NCI-H526 (cell line): ENCODE data around the gene RAB11FIP4.
"Not testable (repeated sequence)": the region's sequence is repeated elsewhere in the genome, so short reads cannot be mapped to it uniquely, and the experiment has no call there.

Source experiments
- DNase-seq, 2 experiments: peaks; one replicate each; lab custom pipeline; 2025; lab: John Stamatoyannopoulos, UW

RAB11FIP4 gene

DNA sequence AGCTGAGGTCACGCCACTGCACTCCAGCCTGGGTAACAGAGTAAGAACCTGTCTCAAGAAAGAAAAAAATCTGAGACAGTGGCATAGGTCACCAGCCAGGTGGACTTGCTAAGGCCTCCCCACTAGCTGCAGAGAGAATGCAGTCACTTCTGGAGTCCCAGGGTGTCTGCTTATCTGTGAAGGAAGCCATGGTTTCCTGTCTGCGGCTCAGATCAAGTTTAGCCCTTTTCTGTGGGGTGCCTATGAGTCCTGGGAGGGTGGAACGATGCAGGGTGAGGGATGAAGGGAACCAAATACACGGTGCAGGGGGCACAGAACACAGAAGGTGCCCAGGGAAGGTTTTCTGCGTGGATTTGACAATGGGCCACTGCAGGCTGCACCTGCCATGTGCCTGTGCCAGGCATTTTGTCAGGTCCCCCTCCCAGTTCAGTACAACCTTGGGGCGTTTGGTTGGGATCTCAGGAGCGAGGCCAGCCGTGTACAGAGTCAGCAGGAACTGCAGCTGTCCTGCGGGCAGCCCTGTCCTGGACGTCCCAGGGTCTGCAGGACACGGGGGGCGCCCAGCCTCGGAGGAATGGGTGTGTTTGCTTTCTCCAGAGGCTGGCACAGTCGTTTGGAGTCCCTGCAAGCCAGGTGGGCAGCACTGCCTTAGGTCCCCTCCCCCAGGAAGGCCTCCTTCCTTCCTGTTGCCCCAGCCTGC lies 41.8 kb downstream of the RAB11FIP4 start:
- no peak for DNase-seq

GRCh38 chr17:31433811-31434726 lies 42.6 kb downstream of the RAB11FIP4 start:
- DNase-seq: no peak

- no peak for DNase-seq
Measured at GRCh38 chr17:31434727-31435050, 43.2 kb downstream of the RAB11FIP4 start.

DNA sequence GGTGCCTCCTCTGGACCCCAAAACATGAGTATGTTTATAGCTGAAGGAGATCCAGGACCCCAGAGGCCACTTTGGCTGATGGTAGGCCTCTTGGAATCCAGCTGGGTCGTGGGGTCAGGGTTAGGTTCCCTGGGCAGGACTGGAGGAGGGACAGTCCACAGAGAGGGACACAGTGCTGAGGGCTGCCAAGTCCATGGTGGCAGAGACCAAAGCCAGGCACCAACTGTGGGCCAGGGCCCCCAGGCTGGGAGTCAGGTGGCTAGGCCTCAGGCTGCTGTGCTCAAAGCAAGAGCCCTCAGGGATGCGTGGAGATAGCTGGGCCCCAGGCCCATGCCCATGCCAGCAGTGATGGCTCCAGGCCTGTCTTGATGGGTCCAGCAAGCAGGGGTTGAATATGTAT lies 44.1 kb downstream of the RAB11FIP4 start:
- no peak for DNase-seq

GRCh38 chr17:31437720-31438400 lies 46.4 kb downstream of the RAB11FIP4 start:
- DNase-seq: no peak

DNA sequence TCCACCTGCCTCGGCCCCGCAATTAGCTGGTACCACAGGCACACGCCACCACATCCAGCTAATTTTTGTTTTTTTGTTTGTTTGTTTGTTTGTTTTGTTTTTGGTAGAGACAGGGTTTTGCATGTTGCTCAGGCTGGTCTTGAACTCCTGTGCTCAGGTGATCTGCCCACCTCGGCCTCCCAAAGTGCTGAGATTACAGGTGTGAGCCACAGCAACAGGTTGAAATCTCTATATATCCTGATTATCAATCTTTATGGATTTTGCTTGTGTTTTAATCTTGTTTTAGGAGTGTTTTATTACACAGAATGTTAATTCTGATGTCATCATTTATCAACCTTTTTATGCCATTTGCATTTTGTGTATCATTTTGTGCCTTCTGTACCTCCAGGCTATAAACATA lies 48.2 kb downstream of the RAB11FIP4 start:
- DNase-seq: no peak

GRCh38 chr17:31442276-31442675 lies 50.8 kb downstream of the RAB11FIP4 start:
- no peak for DNase-seq

DNA sequence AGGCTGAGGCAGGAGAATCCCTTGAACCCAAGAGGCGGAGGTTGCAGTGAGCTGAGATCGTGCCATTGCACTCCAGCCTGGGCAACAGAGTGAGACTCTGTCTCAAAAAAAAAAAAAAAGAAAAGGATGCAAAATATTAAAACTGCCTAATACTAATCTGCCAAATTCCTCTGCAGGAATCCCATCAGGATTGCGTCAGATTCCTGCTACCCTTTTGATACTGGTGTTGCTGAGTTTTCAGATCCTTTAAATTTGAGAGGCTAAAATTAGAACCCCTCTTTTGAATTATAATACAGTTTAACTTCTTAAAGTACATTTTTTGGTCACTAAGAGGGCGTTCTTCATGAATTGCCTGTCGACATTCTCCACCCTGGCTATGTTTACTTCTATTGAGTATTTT lies 51.4 kb downstream of the RAB11FIP4 start:
- DNase-seq: not testable (repeated sequence)

- no peak for DNase-seq
Measured at GRCh38 chr17:31443386-31443785, 51.9 kb downstream of the RAB11FIP4 start.

GRCh38 chr17:31444026-31444425 lies 52.6 kb downstream of the RAB11FIP4 start:
- no peak for DNase-seq

DNA sequence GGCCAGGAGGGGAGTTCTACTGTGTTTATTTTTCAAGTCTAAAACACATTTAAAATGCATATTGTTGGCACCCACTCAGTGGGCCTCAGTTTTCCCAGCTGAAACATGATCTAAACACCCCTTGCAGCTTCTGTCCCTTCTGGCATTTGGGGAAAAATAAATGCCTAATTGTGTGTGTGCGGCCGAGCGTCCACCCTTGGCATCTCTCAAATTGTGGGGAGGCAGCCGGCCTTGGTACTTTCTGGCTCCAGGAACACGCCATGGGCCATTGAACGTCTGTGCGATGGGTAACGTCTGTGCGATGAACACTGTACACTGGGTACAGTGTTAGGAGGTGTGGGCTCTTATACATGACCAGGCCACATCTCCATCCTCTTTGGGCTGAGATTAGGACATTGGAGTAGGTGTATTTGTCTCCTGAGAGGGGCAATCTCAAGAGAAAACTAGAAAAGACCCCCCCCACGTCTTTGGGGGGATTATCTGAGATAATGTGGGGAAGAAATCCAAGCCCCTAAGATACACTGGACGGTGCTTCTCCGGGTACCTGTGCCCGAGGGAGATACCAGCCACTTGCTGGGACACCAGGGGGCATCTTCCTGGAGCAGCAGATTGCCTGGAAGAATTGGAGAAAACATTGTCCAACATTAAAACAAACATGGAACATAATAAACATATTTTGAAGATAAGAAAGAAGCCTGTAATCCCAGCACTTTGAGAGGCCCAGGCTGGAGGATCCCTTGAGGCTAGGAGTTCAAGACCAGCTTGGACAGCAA lies 54.9 kb downstream of the RAB11FIP4 start:
- DNase-seq: peak in 1 of 2 experiments; percentile 24

GRCh38 chr17:31448467-31449077 lies 57.1 kb downstream of the RAB11FIP4 start:
- no peak for DNase-seq

- no peak for DNase-seq
Measured at GRCh38 chr17:31449111-31449510, 57.6 kb downstream of the RAB11FIP4 start.

- DNase-seq: no peak
Measured at GRCh38 chr17:31449746-31450145, 58.3 kb downstream of the RAB11FIP4 start.

DNA sequence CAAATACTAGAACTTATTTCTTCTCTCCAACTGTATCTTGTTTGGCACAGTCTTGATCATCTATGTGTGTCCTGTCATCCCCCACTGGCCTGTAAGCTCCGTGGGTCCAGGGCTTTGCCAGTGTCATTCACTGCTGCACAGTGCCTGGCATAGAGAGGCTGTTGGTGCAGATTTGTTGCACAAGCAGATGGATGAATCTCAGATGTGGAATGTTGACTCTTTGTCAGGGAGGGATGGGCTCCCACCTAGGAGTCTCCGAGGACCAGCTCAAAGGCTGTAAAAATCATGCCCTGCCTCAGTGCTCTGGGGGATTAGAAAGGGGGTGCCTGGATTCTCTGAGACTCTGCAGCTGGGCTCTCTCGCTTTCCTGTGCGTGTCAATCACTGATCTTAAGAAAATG lies 60.6 kb downstream of the RAB11FIP4 start:
- no peak for DNase-seq

- no peak for DNase-seq
Measured at GRCh38 chr17:31452561-31453110, 61.2 kb downstream of the RAB11FIP4 start.

DNA sequence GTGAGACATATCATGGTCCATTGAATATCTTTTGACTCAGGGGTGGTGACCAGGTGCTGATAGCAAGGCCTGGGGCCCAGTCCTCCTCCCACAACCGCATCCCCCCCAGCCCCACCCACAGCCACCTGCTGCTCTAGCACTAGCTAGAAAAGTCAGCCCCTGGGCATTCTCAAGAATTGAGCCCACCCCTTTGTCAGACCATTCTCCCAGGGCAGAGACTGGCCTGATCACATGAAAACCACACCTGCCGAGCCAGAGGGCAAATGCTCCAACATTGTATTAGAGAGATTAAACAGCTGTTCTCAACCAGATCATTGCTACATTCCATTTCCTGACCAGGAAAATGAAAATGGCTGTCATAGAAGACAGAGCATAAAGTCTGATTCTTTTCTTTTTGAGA lies 62.4 kb downstream of the RAB11FIP4 start:
- DNase-seq: no peak

- no peak for DNase-seq
Measured at GRCh38 chr17:31456814-31457213, 65.3 kb downstream of the RAB11FIP4 start.

- no peak for DNase-seq
Measured at GRCh38 chr17:31457391-31458234, 66.1 kb downstream of the RAB11FIP4 start.

DNA sequence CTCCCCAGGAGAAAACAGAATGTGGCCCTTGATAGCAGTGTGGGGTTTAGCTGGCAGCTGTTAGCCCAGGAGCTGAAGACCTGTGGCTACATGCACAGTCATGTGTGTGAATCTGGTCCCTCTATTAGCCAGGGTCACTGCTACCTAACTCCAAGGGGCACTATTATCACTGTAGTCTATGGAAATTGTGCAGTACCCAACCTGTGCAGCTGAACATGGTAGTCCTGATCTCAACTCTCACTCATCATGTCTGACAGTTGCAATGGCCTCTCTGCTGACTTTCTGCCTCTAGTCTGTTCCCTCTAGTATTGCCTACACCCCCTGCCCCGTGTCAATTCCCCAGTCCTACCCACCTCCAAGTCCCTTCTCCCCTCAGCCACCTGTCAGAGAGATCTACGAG lies 67.4 kb downstream of the RAB11FIP4 start:
- no peak for DNase-seq
